HT1080 (cell line): Measurements from ENCODE around the gene KIAA0408. TPM values are rescaled to one million over a fixed set of nuclear protein-coding genes. Genes with fewer than 3 reads are reported as not detected.

Experiments
- DNase-seq: peaks from one replicate; pipeline ENCODE4 v3.0.0-alpha.2; 2015; ENCODE audit warnings: low read depth
- polyA plus RNA-seq, 2 experiments: library from polyadenylated mRNA; depleted of rRNA; stranded (reverse); fragments of >200 nt; gene quantifications; 2 replicates each; pipeline ENCODE4 v1.2.3, GENCODE V29; 2015
- total RNA-seq: library from RNA; depleted of rRNA; stranded (reverse); fragments of >200 nt; shearing (Covaris generic); gene quantifications from 2 replicates; pipeline ENCODE4 v1.2.3, GENCODE V29; 2014; rRNA removed

Gene KIAA0408
- 0.06 and 0.23 TPM in 2 replicates for total RNA-seq
- 0.33 and 0.51 TPM in 2 replicates for polyA plus RNA-seq (2015; cell fraction: cytosol; rRNA removed)
- polyA plus RNA-seq (2015; cell fraction: nucleus; rRNA removed) = 1.6 and 1.8 TPM in 2 replicates

DNA sequence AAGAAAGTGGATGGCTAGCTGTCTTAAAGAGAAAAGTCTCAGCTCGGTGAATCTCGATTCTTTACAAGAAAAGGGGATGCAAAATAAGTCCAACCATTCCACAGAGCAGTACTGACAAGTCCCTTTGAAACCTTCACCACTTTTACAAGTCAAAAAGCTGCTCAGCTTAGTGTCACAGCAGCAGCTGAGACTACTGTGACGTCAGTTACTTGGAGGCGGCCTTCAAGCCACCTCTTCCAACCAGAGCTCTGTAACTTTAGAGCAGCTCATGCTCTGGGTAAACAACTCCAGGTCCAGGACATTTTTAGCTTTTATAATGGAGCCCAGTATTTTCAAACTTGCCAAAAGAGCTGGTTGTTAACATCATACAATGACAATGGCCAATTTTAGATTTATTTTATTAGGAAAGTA lies at the start of gene KIAA0408:
Gene KIAA0408 (minus strand): TSS at position 159 of the 411 bp plus-strand sequence. CDS start 5,408 bp downstream, outside the sequence.
- no peak for DNase-seq

DNA sequence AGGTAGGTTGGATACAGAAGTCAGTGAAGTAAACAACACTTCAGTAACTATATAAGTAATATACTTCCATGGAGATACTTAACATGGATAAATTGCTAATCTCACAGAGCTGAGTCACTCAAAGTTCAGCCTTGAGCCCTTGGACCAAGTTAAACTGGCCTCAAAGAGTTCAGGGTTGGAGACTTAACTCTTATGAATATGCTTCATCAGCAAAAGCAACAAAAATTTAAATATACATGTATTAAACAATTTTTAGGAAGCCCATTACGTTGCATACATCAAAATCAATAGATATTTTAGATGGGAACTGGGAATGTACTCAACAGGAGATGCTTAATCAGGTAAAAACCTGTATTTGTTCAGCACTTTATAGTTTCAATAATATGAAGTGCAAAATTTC lies 47.7 kb upstream of the KIAA0408 start:
- no peak for DNase-seq

DNA sequence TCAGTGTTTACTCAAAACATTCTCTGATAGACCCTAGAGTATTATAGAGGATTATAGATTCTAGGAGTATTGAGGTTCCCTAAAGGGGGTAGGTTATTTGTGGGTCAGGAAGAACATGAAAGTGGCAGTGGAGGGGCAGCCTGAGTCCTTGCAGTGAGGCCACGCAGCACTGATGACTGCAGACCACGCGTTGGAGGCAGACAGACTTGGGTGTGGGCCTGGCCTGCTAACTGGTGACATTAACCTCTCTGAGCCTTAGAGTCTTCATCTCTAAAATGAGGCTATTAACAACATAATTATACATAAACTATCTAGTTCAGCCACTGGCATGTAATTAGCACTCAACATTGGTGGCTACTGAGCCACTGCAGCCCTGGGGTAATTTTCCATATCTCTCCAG lies 43.8 kb upstream of the KIAA0408 start:
- DNase-seq = no peak

DNA sequence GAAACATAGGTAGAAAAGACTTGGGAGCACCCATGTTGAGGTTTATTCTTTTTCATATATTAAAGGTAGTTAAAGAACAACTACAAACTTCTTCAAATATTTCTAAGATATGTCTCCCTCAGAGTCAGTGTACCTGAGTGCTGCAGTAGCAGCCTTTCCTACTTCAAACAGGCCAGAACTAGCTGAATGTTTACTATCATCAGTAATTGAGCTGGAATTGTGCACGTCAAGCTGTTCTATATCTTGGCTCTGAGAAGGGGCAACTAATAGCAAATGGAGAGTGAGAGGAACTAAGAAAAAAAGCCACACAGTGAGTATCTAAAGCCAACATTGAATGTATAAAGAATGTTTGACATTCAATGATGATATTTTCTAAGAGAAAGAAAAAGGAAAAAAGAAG lies 38.2 kb upstream of the KIAA0408 start:
- DNase-seq = no peak

DNA sequence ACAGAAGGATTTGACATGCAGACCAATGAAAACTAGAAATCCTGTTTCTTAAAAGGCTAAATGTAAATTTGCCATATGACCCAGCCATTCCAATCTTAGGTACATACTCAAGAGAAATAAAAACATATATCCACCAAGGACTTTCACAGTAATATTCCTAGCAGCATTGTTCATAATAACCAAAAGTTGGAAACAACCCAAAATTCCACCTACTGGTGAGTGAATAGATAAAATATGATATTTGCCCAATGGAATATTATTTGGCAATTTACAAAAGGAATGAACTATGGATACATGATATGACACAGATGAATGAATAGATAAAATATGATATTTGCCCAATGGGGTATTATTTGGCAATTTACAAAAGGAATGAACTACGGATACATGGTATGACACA lies 37.3 kb upstream of the KIAA0408 start:
- DNase-seq = no peak

DNA sequence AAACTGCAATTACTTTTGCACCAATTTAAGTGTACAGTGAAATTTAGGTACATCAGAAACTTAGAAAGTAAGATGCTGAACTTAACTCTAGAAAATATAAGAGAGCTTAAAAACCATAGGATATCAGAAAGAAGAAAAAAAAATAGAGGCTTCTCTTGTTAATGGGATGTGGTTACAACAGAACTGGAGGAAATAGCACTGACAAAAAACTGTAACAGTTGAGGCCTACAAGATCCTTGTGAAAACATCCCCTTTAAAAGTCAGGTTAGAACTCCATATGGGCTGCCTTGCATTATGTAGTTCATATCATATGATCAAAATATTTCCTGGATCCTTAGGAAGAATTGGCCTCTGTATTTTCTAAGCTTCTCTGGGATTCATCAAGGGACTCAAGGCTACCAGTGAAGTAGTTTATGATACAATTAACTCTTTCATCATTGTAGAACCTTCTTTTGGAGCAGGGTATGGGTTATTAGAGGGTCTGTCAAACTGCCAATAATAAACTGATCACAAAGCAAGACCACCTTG lies 35.1 kb upstream of the KIAA0408 start:
- DNase-seq = no peak

DNA sequence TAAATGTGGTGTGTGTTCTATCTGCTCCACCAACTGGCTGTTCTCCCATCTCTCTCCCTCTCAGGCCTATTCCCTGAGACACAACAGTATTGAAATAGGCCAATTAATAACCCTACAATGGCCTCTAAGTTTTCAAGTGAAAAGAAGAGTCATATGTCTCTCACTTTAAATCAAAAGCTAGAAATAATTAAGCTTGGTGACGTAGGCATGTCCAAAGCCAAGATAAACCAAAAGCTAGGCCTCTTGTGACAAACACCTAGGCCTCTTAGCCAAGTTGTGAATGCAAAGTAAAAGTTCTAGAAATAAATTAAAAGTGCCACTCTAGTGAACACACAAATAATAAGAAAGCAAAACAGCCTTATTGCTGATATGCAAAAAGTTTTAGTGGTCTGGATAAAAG lies 30.1 kb upstream of the KIAA0408 start:
- DNase-seq = no peak

DNA sequence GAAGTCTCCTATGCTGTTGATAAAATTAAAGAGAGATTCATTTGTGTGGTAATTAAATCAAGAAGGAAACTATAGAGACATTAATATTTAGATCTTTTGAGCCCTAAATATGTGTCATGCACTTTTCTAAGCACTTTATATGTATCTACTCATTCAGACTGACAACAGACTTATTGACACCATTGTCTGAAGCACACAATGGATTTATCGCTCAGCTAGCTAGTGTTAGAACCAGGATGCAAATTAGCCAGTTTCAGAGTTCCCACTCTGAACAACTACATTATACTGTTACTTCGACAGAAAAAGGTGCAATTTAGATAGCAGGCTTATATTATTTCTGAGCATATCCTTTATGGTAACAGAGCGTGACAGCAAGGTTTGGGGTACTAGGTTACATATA lies 27.7 kb upstream of the KIAA0408 start:
- DNase-seq = no peak

DNA sequence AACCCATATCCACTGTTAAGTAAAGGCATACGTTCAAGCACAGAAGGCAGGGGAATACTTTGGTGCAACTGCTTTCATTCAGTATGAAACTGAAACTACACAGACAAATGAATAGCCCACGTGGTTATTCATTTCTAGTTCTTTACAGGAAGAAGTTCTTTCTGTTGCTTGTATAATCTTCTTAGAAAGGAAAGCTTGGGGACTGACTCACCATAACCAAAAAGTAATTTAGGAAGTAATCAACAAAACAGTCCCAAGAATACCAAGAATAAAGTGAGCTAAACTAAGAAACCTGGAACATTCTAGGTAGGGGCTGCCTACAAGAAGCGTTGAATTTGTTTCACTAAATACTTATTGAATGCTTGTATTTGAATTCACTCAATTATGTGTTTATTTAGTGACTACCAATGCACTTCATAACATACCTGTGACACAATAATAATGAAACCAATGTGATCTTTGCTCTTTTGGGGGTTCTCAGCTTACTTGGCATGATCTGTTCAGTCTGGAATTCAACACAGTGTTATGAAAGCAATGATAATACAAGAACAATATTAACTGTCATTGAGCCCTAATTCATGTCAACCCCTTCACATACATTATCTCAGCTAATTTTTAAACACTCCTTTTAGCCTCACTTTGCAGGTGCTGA lies 25.1 kb upstream of the KIAA0408 start:
- DNase-seq = peak; percentile 60

DNA sequence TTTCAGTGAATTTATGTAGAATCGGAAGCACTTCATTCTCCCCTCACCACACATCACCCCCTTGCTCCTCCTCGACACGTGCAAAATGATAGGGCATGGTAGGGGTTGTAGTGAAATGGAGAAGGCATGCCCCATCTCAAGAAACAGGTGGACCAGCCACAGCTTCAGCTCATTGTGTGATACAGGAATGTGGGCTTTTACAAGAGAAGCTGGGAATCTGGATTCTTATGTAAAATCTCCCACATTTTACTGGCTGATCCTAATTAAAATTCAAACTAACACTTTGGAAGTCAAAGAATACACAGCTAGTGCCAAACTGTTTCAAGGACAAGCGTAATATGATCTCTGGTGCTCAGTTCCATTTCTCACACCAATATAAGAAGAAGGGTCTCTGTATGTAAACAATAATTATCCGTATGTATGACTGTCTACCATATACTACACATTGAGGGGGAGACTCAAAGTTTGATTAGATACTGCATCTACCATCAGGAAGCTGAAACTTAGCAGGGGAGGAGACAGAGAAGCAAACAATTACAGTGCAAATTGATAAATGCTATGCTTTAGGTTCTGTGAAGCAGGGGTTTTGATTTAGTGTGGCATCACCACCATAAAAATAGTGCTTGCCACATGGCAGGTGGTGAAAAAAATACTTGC lies 24.3 kb upstream of the KIAA0408 start:
- no peak for DNase-seq

DNA sequence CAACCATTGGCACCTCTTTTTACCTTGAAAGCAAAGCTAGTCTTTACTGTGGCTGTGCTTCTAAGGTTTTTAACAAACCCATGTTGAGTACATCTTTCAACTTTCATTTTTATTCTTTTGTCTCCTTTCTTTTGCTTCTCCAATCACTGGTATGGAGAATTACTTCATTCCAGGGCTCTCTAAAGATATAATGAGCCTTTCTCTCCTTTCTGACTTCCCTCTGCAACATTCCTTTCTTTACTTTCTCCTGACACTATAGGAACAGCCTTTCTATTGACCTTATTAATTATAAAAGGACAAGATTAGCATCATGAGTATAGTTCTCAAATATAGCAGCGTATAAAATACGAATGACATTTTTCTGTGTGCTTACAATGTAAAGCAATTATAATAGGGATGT lies 23.1 kb upstream of the KIAA0408 start:
- DNase-seq = no peak

DNA sequence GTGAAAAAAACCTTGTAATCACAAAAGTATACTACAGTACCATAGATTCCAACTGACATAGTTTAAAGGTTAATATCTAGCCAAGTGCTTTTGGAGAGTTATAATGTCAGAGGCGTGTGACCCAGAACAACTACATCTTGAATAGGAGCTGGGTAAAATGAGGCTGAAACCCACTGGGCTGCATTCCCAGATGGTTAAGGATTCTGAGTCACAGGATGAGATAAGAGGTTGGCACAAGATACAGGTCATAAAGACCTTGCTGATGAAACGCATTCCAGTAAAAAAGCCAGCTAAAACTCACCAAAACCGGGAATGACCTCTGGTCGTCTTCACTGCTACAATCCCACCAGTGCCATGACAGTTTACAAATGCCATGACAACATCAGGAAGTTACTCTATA lies 22.4 kb upstream of the KIAA0408 start:
- DNase-seq = peak; percentile 79

DNA sequence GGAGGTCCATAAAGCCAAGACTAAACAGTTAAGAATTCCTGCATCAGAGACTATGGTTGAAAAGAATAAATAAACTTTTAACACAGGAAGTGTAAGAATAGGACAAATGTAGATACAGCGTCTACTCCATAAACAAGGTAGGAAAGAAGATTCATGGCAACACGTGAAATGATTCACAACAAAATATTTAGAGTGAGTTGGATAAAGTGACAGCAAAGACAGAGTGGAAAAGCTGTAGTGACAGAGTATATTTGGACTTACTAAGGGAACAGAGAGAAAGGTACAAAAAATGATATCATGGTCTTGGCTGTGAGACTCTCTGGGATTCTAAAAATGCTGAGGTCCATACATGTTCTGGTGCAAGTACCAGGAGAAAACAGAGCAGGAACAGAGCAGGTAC lies 21.9 kb upstream of the KIAA0408 start:
- no peak for DNase-seq

DNA sequence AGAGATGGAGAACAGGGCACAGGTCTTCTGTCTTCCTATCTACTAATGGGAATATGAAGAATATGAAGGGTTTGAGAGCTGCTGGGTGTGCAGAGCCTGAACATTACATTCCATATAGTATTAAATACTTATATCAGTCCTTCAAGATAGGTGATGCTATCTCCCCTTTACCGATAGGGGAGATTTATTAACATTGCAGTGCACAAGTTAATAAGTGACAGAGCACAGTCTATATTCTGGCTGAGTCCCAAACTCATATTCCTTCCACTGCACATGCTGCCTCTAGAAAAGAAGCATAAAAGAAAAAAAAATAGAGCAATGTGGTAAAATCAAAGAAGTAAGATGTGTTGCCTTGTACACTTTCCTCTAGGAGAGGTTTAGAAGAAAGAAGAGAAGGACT lies 18.5 kb upstream of the KIAA0408 start:
- DNase-seq = no peak

DNA sequence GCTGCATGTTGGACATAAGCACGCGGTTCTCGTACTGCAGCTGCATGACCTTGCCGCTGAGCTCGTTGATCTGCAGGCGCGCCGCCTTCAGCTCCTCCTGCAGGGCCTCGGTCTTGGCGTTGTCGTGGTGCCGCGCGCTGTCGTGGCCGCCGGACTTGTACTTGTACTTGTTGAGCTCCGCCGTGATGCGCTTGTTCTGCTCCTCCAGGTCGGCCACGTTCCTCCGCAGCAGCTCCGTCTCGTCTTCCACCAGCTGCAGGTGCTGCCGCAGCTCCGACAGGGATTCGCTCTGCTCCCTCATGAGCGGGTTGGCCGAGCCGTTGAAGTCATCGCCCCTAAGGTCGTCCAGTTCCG lies 16.6 kb upstream of the KIAA0408 start:
- DNase-seq = no peak

DNA sequence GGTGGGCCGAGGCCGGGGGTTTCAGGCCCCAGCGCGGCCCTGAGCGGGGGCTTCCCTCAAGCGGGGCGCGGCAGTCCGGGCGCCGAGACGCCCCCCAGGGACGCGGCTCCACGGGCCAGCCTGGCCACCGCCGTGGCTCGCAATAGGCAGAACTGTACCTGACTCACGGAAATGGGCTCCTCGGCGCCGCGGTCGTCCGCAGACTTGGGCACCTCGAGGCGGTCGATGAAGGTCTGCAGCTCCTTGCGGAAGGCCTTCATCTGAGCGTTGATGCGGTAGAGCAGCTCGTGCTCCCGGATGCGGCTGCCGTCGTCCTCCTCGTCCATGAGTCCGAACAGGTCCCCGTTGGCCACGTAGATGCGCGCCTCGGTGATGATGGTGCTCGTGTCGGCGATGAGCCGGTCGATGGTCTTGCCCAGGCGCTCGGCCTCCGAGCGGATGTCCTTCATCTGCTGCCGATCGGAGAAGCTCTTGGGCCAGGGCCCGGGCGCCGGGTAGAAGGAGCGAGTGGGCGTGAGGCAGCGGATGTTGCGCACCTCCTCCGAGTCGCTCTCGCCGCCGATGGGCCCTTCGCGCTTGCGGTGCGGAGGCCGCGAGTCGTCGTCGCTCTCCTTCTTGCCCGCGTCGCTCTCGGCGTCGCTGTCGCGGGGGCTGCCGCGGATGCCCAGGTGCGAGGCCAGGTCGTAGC lies 16.1 kb upstream of the KIAA0408 start:
- DNase-seq = no peak

DNA sequence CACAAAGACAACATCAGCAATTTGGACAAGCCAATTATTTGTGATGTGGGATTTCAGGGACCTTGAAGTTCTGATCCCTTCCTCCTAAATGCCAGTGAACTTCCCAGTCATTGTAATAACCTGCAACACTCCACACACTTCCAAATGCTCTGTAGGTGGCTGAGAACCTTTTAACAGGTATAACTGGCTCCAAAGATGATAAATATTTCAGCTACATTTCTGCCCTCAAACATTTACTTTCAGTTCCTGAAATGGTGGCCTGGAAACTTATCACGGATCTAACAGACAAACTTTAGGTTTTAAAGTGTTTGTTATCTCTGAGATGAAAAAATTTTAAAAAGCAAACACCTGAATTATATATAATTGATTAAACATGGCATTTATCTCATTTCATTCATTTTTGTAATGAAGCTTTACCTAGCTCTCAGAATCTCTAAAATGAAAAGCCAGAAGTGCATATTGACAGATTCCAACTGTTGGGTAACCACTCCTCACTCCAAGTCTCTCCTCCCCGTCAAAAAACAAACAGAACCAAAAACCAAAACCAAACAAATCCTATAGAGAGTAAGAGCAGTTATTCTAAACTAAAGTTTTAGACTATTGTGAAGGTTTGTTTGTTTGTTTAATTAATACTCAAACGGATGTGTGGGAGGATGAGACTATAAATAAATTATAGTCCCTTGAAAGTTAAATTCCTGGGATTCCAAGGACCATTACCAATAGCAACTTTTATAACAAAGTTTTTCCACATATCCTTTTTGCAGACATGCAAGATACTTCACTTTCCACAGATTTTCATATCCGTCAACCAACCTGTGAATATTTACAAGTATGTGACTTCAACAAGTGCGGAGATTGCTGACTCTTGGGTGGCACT lies 12.4 kb upstream of the KIAA0408 start:
- no peak for DNase-seq

DNA sequence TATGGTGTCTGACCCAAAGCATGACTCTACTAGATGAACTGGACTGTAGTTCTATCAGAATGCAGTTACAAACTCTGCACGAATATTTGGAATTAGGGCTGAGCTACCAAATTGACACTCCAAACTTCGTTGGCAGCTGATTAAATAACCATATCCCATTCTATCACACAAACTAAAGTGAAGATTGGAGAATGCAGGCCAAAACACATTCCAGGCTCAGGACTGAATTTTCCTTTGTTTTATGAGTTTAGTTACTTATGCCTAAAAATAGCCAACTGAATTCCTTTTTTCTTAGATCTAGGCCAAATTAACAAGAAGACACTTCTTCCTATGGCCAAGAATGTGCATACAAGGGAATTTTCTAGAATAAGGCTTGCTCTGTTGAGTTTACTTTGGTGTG lies 9.7 kb upstream of the KIAA0408 start:
- DNase-seq = no peak

DNA sequence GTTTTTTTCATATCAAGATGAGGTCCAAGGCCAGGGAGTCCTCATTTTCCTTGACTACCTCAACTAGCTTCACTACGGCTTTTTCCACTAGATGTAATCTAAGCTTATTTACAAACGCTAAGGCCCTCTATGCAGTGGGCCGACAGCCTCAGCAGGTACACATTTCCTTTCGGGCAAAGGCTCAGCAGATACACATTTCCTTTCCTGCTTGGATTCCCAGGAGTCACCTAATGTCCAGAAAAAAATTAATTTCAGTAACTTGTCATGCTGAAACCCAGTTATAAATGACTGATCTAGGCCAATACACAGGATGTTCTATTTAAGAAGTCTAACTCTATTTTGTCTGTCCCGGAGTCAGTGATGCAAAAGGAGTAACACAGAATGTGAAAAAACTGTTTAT lies 7.2 kb upstream of the KIAA0408 start:
- DNase-seq = no peak

DNA sequence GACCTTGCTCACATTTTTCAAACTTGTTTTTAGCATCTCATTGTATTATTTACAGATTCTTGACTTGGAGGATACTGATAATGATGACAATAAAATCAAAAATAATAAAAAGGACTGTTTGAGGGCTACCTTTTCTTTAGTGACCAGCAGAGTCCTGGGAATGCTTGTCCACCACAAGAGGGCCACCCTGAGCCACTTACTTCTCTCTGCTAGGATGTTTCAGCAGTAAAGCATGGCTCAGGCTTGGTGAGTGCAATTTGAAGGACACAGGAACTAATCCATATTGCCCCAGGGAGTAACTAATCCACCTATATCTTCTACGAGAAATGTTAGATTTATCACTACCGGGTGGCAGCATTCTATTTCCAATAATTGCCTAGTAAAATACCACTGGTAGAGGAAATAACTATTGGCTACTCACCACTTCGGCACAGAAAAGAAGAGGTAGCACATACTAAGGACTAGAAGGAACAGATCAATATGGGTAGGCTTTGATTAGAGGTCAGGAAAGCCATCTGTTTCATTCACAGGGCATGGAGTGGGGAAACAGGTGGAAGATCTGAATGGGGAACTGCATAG lies 5.8 kb upstream of the KIAA0408 start:
- DNase-seq = peak; percentile 46
